ENCODE data around the gene CLDN14.

Gene CLDN14

GRCh38 chr21:36506482-36506881, 26.6 kb upstream of the CLDN14 start:
- no peak overlapping the region for H3K4me3 ChIP-seq (ENCODE audit: low read depth, low read length)
- no peak overlapping the region for H4K8ac ChIP-seq (ENCODE audit: low read depth, low read length)
- no peak overlapping the region for H4K12ac ChIP-seq (ENCODE audit: low read depth, low read length)
- no peak overlapping the region for H3K9ac ChIP-seq (ENCODE audit: low read length)
- no peaks in the 10 kb centered on the region for H3K36me3 ChIP-seq (ENCODE audit: control insufficient read depth in 1 of 2, insufficient read depth in 2 of 2, low read length in 2 of 2)
- no peak overlapping the region for H3K23ac ChIP-seq (ENCODE audit: low read length)
- H2AFZ ChIP-seq (ENCODE audit: insufficient read depth, low read length, poor library complexity), result no peak overlapping the region
- H4K91ac ChIP-seq (ENCODE audit: low read depth, low read length), result no peak overlapping the region
- DNase-seq, result no peak
- H3K4me1 ChIP-seq (ENCODE audit: control insufficient read depth in 1 of 2, insufficient read depth in 2 of 2, low read length in 2 of 2), result peaks cover 18 to 21% of the 10 kb centered on the region in 2 experiments
- no peak overlapping the region for H2BK12ac ChIP-seq (ENCODE audit: low read length)
- H3K18ac ChIP-seq (ENCODE audit: low read length), result no peak overlapping the region
- H2BK120ac ChIP-seq (ENCODE audit: insufficient read depth, low read length, poor library complexity), result no peak overlapping the region
- H3K27ac ChIP-seq (ENCODE audit: low read depth, low read length), result no peak overlapping the region
- no peaks in the 10 kb centered on the region for H3K79me2 ChIP-seq (ENCODE audit: control insufficient read depth, insufficient read depth, low read length, poor library complexity)
- H3K14ac ChIP-seq (ENCODE audit: low read length), result no peak overlapping the region
- no peak overlapping the region for H3K4me2 ChIP-seq (ENCODE audit: low read length)
- H2BK5ac ChIP-seq (ENCODE audit: low read depth, low read length, poor library complexity), result no peak overlapping the region
- WGBS (ENCODE audit: extremely low coverage, insufficient coverage, insufficient read length), result no CpG with 5 or more reads among the region's 9 CpGs
- H2AK5ac ChIP-seq (ENCODE audit: low read length), result no peak overlapping the region
- H3K79me1 ChIP-seq (ENCODE audit: low read length), result peaks cover 7% of the 10 kb centered on the region
- no peaks in the 10 kb centered on the region for H3K9me3 ChIP-seq (ENCODE audit: insufficient read depth, low read depth, low read length)
- H3K4ac ChIP-seq (ENCODE audit: low read depth, low read length), result no peak overlapping the region
- no peaks in the 10 kb centered on the region for H3K27me3 ChIP-seq (ENCODE audit: insufficient read depth, low read length)

GRCh38 chr21:36504067-36505058, 24.4 kb upstream of the CLDN14 start:
- H3K4ac ChIP-seq (ENCODE audit: low read depth, low read length), result no peak overlapping the region
- no peak overlapping the region for H2AFZ ChIP-seq (ENCODE audit: insufficient read depth, low read length, poor library complexity)
- no peak overlapping the region for H2BK12ac ChIP-seq (ENCODE audit: low read length)
- no peak overlapping the region for H2BK5ac ChIP-seq (ENCODE audit: low read depth, low read length, poor library complexity)
- peak overlapping the region; percentile 40 for H2BK120ac ChIP-seq (ENCODE audit: insufficient read depth, low read length, poor library complexity)
- peak; percentile 18 to 78 for DNase-seq
- H3K4me2 ChIP-seq (ENCODE audit: low read length), result no peak overlapping the region
- peaks cover 5 to 7% of the 10 kb centered on the region in 2 experiments for H3K4me1 ChIP-seq (ENCODE audit: control insufficient read depth in 1 of 2, insufficient read depth in 2 of 2, low read length in 2 of 2)
- H4K91ac ChIP-seq (ENCODE audit: low read depth, low read length), result no peak overlapping the region
- no peak overlapping the region for H3K4me3 ChIP-seq (ENCODE audit: low read depth, low read length)
- H3K9me3 ChIP-seq (ENCODE audit: insufficient read depth, low read depth, low read length), result no peaks in the 10 kb centered on the region
- no peak overlapping the region for H4K12ac ChIP-seq (ENCODE audit: low read depth, low read length)
- H3K36me3 ChIP-seq (ENCODE audit: control insufficient read depth in 1 of 2, insufficient read depth in 2 of 2, low read length in 2 of 2), result no peaks in the 10 kb centered on the region
- H4K8ac ChIP-seq (ENCODE audit: low read depth, low read length), result no peak overlapping the region
- H3K27ac ChIP-seq (ENCODE audit: low read depth, low read length), result no peak overlapping the region
- H3K27me3 ChIP-seq (ENCODE audit: insufficient read depth, low read length), result no peaks in the 10 kb centered on the region
- no peaks in the 10 kb centered on the region for H3K79me1 ChIP-seq (ENCODE audit: low read length)
- no peak overlapping the region for H3K23ac ChIP-seq (ENCODE audit: low read length)
- H2AK5ac ChIP-seq (ENCODE audit: low read length), result no peak overlapping the region
- no CpG with 5 or more reads among the region's 5 CpGs for WGBS (ENCODE audit: extremely low coverage, insufficient coverage, insufficient read length)
- no peak overlapping the region for H3K9ac ChIP-seq (ENCODE audit: low read length)
- no peak overlapping the region for H3K14ac ChIP-seq (ENCODE audit: low read length)
- H3K18ac ChIP-seq (ENCODE audit: low read length), result no peak overlapping the region
- H3K79me2 ChIP-seq (ENCODE audit: control insufficient read depth, insufficient read depth, low read length, poor library complexity), result no peaks in the 10 kb centered on the region

- peaks cover 0 to 2% of the 10 kb centered on the region in 2 experiments for H3K4me1 ChIP-seq (ENCODE audit: control insufficient read depth in 1 of 2, insufficient read depth in 2 of 2, low read length in 2 of 2)
- no peaks in the 10 kb centered on the region for H3K79me2 ChIP-seq (ENCODE audit: control insufficient read depth, insufficient read depth, low read length, poor library complexity)
- H2AFZ ChIP-seq (ENCODE audit: insufficient read depth, low read length, poor library complexity), result no peak overlapping the region
- H3K4me2 ChIP-seq (ENCODE audit: low read length), result no peak overlapping the region
- H3K27ac ChIP-seq (ENCODE audit: low read depth, low read length), result no peak overlapping the region
- no peaks in the 10 kb centered on the region for H3K9me3 ChIP-seq (ENCODE audit: insufficient read depth, low read depth, low read length)
- no peak overlapping the region for H4K12ac ChIP-seq (ENCODE audit: low read depth, low read length)
- H3K4me3 ChIP-seq (ENCODE audit: low read depth, low read length), result no peak overlapping the region
- no peak for DNase-seq
- H3K18ac ChIP-seq (ENCODE audit: low read length), result no peak overlapping the region
- no peak overlapping the region for H2BK5ac ChIP-seq (ENCODE audit: low read depth, low read length, poor library complexity)
- H2BK120ac ChIP-seq (ENCODE audit: insufficient read depth, low read length, poor library complexity), result no peak overlapping the region
- no peak overlapping the region for H3K9ac ChIP-seq (ENCODE audit: low read length)
- no peak overlapping the region for H3K4ac ChIP-seq (ENCODE audit: low read depth, low read length)
- H2AK5ac ChIP-seq (ENCODE audit: low read length), result no peak overlapping the region
- no peak overlapping the region for H2BK12ac ChIP-seq (ENCODE audit: low read length)
- no peaks in the 10 kb centered on the region for H3K79me1 ChIP-seq (ENCODE audit: low read length)
- H3K27me3 ChIP-seq (ENCODE audit: insufficient read depth, low read length), result no peaks in the 10 kb centered on the region
- H3K23ac ChIP-seq (ENCODE audit: low read length), result no peak overlapping the region
- no peak overlapping the region for H3K14ac ChIP-seq (ENCODE audit: low read length)
- no peak overlapping the region for H4K91ac ChIP-seq (ENCODE audit: low read depth, low read length)
- no CpG with 5 or more reads among the region's 2 CpGs for WGBS (ENCODE audit: extremely low coverage, insufficient coverage, insufficient read length)
- no peak overlapping the region for H4K8ac ChIP-seq (ENCODE audit: low read depth, low read length)
- H3K36me3 ChIP-seq (ENCODE audit: control insufficient read depth in 1 of 2, insufficient read depth in 2 of 2, low read length in 2 of 2), result no peaks in the 10 kb centered on the region
Observed at GRCh38 chr21:36502365-36502764, 22.4 kb upstream of the CLDN14 start.

GRCh38 chr21:36501589-36501892, 21.6 kb upstream of the CLDN14 start:
- H3K27me3 ChIP-seq (ENCODE audit: insufficient read depth, low read length), result no peaks in the 10 kb centered on the region
- no peaks in the 10 kb centered on the region for H3K79me1 ChIP-seq (ENCODE audit: low read length)
- H2BK12ac ChIP-seq (ENCODE audit: low read length), result no peak overlapping the region
- no peaks in the 10 kb centered on the region for H3K79me2 ChIP-seq (ENCODE audit: control insufficient read depth, insufficient read depth, low read length, poor library complexity)
- no peaks in the 10 kb centered on the region for H3K9me3 ChIP-seq (ENCODE audit: insufficient read depth, low read depth, low read length)
- no peak overlapping the region for H4K91ac ChIP-seq (ENCODE audit: low read depth, low read length)
- H3K4me1 ChIP-seq (ENCODE audit: control insufficient read depth in 1 of 2, insufficient read depth in 2 of 2, low read length in 2 of 2), result peaks cover 0 to 2% of the 10 kb centered on the region in 2 experiments
- no peak overlapping the region for H3K14ac ChIP-seq (ENCODE audit: low read length)
- H3K18ac ChIP-seq (ENCODE audit: low read length), result no peak overlapping the region
- H4K8ac ChIP-seq (ENCODE audit: low read depth, low read length), result no peak overlapping the region
- no peak overlapping the region for H3K4me3 ChIP-seq (ENCODE audit: low read depth, low read length)
- no peak overlapping the region for H2AFZ ChIP-seq (ENCODE audit: insufficient read depth, low read length, poor library complexity)
- no peak overlapping the region for H4K12ac ChIP-seq (ENCODE audit: low read depth, low read length)
- H2AK5ac ChIP-seq (ENCODE audit: low read length), result no peak overlapping the region
- H2BK120ac ChIP-seq (ENCODE audit: insufficient read depth, low read length, poor library complexity), result no peak overlapping the region
- no peak overlapping the region for H3K4ac ChIP-seq (ENCODE audit: low read depth, low read length)
- no peaks in the 10 kb centered on the region for H3K36me3 ChIP-seq (ENCODE audit: control insufficient read depth in 1 of 2, insufficient read depth in 2 of 2, low read length in 2 of 2)
- H3K4me2 ChIP-seq (ENCODE audit: low read length), result no peak overlapping the region
- WGBS (ENCODE audit: extremely low coverage, insufficient coverage, insufficient read length), result no CpG with 5 or more reads among the region's 4 CpGs
- no peak overlapping the region for H3K9ac ChIP-seq (ENCODE audit: low read length)
- no peak overlapping the region for H3K23ac ChIP-seq (ENCODE audit: low read length)
- H2BK5ac ChIP-seq (ENCODE audit: low read depth, low read length, poor library complexity), result no peak overlapping the region
- no peak overlapping the region for H3K27ac ChIP-seq (ENCODE audit: low read depth, low read length)
- peak in 1 of 2 donors; percentile 22 for DNase-seq
